ENCODE measurements around the gene CACFD1. TPM values are rescaled to one million over a fixed set of nuclear protein-coding genes. Genes with fewer than 3 reads are reported as not detected.

CACFD1 gene
- total and polyA plus RNA-seq, 12 donors = 8.8 to 17.3 (median 10.8) TPM

DNA sequence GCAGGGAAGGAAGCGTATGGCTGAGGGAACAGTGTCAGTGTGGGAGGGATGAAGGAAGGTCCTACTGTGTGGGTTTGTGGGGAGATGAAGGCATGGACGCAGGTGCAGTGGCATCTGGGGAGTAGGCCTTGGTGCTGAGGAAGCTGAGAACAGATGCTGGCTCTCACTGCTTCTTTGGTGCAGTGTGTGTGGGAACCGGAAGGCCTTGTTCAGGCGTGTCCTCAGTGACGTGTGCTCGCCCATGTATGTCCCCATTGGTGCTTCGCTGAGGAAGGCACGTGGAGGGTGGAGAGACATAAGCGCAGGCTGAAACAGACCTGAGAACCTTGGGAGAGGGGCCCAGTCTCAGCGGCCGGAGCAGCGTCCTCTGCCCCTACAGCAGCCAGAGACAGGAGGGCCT lies 18.9 kb upstream of the CACFD1 start:
- 87 to 93% methylated on average over 12 of the region's 12 CpGs for WGBS, 2 donors
- intact Hi-C loops (cut with DNase I) = no loop called here
- H3K9me3 ChIP-seq = no peaks in the 10 kb centered on the region
- H3K4me1 ChIP-seq = no peaks in the 10 kb centered on the region
- no peak overlapping the region for H3K4me3 ChIP-seq
- H3K36me3 ChIP-seq = no peaks in the 10 kb centered on the region
- no peaks in the 10 kb centered on the region for H3K27me3 ChIP-seq
- TF ChIP-seq CTCF (IDR thresholded peaks at IDR 0.05) = no peak
- DNase-seq (no peak), ATAC-seq (no peak)
- H3K27ac ChIP-seq = no peak overlapping the region

DNA sequence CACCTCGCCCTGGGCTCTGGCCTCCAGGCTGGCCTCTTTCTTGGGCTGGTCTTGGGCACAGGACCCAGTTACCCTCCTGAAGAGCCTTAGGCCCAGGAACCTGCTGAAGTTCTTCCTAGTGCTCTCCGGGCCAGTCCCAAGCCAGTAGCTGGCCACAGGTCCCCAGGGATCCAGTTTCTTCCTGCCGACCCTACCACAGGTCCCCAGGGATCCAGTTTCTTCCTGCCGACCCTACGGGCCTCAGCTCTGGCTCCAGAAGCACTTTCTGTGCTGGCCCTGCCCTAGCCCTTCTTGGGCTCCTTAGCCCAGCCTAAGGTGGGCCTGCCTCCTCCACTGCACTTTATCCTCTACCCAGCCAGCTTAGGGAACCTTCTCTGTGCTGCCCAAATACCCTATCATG lies 18.2 kb upstream of the CACFD1 start:
- WGBS, 2 donors = 47 to 67% methylated on average over 5 of the region's 5 CpGs
- intact Hi-C loops (cut with DNase I) = no loop called here

DNA sequence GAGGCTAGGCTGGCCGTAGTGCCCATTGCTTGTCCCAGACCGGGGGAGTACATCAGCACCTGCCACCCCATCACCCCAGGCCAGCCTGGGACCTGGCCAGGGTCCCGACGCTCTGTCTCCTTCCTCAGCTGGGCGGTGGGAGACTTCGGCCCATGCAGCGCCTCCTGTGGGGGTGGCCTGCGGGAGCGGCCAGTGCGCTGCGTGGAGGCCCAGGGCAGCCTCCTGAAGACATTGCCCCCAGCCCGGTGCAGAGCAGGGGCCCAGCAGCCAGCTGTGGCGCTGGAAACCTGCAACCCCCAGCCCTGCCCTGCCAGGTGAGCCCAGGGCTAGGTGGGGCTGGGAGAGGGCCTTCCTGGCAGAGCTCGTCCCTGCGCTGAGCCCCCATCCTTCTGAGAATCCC lies 16.5 kb upstream of the CACFD1 start:
- ATAC-seq (no peak), DNase-seq (no peak)
- no peaks in the 10 kb centered on the region for H3K9me3 ChIP-seq
- no peak for TF ChIP-seq CTCF (IDR thresholded peaks at IDR 0.05)
- intact Hi-C loops (cut with DNase I) = no loop called here
- no peak overlapping the region for H3K4me3 ChIP-seq
- H3K36me3 ChIP-seq = no peaks in the 10 kb centered on the region
- H3K27me3 ChIP-seq = no peaks in the 10 kb centered on the region
- WGBS, 2 donors = 88 to 91% methylated on average over 15 of the region's 15 CpGs
- H3K27ac ChIP-seq = no peak overlapping the region
- H3K4me1 ChIP-seq = no peaks in the 10 kb centered on the region

More for the DNA sequence above, 18.2 kb upstream of the CACFD1 start:
- DNase-seq (no peak), ATAC-seq (no peak)
- no peaks in the 10 kb centered on the region for H3K27me3 ChIP-seq
- no peaks in the 10 kb centered on the region for H3K4me1 ChIP-seq
- H3K36me3 ChIP-seq = no peaks in the 10 kb centered on the region
- no peaks in the 10 kb centered on the region for H3K9me3 ChIP-seq
- H3K4me3 ChIP-seq = no peak overlapping the region
- no peak overlapping the region for H3K27ac ChIP-seq
- no peak for TF ChIP-seq CTCF (IDR thresholded peaks at IDR 0.05)

DNA sequence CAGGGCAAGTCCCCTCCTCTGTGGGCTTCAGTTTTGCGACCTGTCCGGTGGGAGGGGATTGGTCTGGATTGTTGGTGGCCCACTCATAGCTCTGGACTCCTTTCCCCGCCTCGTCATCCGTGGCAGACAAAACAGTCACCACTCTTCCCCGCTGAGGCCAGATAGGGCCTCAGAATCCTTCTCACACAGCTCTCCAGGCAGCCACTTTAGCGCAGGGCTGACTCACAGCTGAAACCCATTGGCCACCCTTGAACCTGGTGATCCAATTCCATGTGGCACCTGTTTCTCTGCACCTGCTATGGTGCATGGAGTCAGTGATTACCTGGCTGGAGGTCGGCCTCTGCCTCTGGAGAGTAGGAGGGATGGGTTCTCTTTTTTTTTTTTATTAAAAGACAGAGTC lies 15.8 kb upstream of the CACFD1 start:
- TF ChIP-seq CTCF (IDR thresholded peaks at IDR 0.05) = no peak
- Histone ChIP-seq H3K36me3 (no peaks in the 10 kb centered on the region), H3K4me3 (no peak overlapping the region), H3K27me3 (no peaks in the 10 kb centered on the region), H3K27ac (no peak overlapping the region), H3K9me3 (no peaks in the 10 kb centered on the region), H3K4me1 (no peaks in the 10 kb centered on the region)
- DNase-seq = no peak
- no peak for ATAC-seq
- intact Hi-C loops (cut with DNase I) = no loop called here
- whole genome bisulfite sequencing, 2 donors = 81% methylated on average over 8 of the region's 8 CpGs

Data from heart right ventricle (tissue), 16 donors.